Measurements from ENCODE around the gene ARHGAP30. TPM values are rescaled to one million over a fixed set of nuclear protein-coding genes. Genes with fewer than 3 reads are reported as not detected.

Gene ARHGAP30
- total RNA-seq, 1 donor from 2014 or later, result 63.7 TPM

DNA sequence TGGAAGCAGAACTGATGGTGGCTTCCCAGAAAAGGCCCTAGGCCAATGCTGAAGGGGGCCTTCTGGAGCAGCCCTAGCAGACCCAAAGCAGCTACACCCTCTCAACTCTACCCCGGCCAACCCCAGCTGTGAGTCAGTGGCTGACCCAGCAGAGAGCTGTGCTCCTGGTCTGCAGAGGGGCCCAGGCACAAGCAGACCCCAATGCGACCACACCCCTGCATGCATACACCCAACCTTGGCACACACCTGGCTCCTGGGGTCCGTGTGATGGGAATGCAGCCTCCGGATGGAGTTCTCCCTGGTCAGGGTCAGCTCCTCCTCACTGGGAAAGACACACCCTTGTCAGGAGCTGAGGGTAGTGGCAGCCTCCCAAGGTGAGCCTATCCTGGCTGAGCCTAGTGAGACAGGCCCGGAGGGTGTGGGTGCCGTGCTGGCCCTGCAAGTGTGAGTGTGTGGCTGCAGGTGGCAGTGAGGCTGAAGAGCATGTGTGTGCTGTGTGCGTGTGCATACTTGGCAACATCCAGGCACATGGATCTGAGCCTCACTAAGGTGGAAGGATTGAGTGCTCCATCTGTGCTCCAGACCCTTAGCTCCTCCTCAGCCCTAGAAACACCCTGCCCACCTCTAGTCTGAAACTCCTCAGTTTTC is 3.9 kb upstream of the ARHGAP30 start:
- no peak overlapping the region for H3K4me3 ChIP-seq
- peaks cover 10% of the 10 kb centered on the region for H3K36me3 ChIP-seq
- H3K27ac ChIP-seq, result no peak overlapping the region
- no peak for DNase-seq
- H3K9me3 ChIP-seq, result no peaks in the 10 kb centered on the region
- no peaks in the 10 kb centered on the region for H3K27me3 ChIP-seq (ENCODE audit: low read depth)
- H3K4me1 ChIP-seq, result no peaks in the 10 kb centered on the region
- TF ChIP-seq, protein P1, sequence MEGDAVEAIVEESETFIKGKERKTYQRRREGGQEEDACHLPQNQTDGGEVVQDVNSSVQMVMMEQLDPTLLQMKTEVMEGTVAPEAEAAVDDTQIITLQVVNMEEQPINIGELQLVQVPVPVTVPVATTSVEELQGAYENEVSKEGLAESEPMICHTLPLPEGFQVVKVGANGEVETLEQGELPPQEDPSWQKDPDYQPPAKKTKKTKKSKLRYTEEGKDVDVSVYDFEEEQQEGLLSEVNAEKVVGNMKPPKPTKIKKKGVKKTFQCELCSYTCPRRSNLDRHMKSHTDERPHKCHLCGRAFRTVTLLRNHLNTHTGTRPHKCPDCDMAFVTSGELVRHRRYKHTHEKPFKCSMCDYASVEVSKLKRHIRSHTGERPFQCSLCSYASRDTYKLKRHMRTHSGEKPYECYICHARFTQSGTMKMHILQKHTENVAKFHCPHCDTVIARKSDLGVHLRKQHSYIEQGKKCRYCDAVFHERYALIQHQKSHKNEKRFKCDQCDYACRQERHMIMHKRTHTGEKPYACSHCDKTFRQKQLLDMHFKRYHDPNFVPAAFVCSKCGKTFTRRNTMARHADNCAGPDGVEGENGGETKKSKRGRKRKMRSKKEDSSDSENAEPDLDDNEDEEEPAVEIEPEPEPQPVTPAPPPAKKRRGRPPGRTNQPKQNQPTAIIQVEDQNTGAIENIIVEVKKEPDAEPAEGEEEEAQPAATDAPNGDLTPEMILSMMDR (IDR thresholded peaks at IDR 0.05), result no peak
- no peak for ATAC-seq
- intact Hi-C loops (cut with DNase I), result no loop called here

DNA sequence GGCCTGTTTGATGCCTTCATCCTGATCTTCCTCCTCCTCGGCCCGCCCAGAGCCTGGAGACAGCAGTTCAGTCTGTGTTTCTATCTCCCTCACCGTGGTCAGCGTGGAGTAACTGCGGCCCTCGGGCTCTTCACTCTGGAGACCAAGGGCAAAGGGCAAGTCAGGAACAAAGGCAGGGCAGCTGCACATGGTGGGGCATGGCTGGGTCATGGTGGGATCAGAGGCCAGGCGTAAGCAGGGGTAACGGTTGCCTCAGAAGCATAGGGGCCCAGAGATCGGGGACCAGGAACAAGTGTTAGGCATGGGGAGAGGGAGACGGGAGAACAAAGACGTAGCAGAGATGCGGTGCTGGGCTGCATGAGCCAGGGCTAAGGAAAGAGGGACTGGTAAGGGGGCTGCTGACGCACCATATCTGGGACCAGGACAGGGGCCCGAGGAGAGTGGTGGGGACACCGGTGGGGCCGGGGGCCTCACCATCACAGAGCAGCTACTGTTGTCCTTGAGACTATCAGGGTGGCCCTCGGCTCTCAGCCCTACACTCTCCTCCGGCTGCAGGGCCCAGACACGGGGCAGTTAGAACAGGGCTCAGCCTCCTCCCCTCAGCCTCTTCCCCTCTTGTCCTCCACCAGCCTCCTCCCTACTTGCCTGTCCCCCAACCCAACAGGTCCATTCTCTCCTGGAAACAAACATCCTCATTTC is 3.2 kb upstream of the ARHGAP30 start:
- DNase-seq, result no peak

DNA sequence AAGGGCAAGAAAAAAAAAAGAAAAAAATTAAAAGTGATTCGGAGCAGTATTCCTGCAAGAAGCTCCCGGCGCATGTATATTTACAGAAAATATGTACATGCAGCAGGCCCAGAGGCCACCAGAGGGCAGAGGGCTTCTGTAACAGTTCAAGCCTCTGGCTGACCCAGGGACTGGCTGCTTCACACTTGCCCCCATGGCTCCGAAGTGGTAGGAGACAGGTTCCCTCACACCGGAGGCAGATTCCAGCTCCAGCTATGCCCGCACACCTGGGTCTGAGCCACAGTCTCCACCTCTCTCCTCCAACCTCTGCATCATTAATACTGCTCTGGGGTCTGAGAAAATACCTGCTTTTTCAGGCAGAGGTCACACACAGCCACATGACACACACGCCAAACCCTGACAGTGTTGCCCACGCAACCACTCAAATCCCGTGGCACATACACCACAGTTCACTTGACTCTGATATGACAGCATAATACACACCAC is 2.2 kb upstream of the ARHGAP30 start:
- intact Hi-C loops (cut with DNase I), result no loop called here
- Histone ChIP-seq H3K4me3 (no peak overlapping the region), H3K27me3 (ENCODE audit: low read depth) (no peaks in the 10 kb centered on the region), H3K36me3 (peaks cover 6% of the 10 kb centered on the region), H3K27ac (no peak overlapping the region), H3K9me3 (no peaks in the 10 kb centered on the region), H3K4me1 (peaks cover 7% of the 10 kb centered on the region)
- TF ChIP-seq, protein P1 (IDR thresholded peaks at IDR 0.05), result peak; percentile 65
- ATAC-seq (peak; percentile 35 to 68), DNase-seq (peak; percentile 86)

More for the DNA sequence above, 3.2 kb upstream of the ARHGAP30 start:
- Histone ChIP-seq H3K36me3 (peaks cover 10% of the 10 kb centered on the region), H3K4me1 (no peaks in the 10 kb centered on the region), H3K27ac (no peak overlapping the region), H3K4me3 (no peak overlapping the region), H3K27me3 (ENCODE audit: low read depth) (no peaks in the 10 kb centered on the region), H3K9me3 (no peaks in the 10 kb centered on the region)
- intact Hi-C loops (cut with DNase I), result no loop called here
- TF ChIP-seq, protein P1 (IDR thresholded peaks at IDR 0.05), result no peak
- no peak for ATAC-seq

DNA sequence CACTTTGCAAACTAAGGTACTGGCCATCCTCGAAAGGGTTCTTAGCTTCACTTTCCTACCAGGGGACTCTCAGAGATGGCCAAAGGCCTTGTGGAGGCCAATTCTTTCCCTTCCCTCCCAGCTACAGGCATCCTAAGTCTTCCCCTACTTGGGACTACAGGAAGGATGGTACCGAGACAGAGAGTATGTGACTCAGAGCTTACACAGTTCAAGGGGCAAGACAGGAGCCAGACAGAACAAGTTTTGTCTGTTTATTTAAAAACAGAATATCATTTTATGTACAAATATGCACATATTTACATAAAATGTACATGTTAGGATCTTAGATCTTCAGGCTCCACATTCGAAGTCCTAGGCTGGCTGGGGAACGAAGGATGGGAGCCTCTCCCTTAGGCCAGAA is 1.1 kb upstream of the ARHGAP30 start:
- H3K9me3 ChIP-seq, result no peaks in the 10 kb centered on the region
- no peak overlapping the region for H3K4me3 ChIP-seq
- peaks cover 17% of the 10 kb centered on the region for H3K4me1 ChIP-seq
- no peaks in the 10 kb centered on the region for H3K36me3 ChIP-seq
- peak overlapping the region; percentile 90 for H3K27ac ChIP-seq
- intact Hi-C loops (cut with DNase I), result no loop called here
- TF ChIP-seq, protein P1 (IDR thresholded peaks at IDR 0.05), result no peak
- no peak for ATAC-seq
- no peaks in the 10 kb centered on the region for H3K27me3 ChIP-seq (ENCODE audit: low read depth)
- DNase-seq, result no peak

DNA sequence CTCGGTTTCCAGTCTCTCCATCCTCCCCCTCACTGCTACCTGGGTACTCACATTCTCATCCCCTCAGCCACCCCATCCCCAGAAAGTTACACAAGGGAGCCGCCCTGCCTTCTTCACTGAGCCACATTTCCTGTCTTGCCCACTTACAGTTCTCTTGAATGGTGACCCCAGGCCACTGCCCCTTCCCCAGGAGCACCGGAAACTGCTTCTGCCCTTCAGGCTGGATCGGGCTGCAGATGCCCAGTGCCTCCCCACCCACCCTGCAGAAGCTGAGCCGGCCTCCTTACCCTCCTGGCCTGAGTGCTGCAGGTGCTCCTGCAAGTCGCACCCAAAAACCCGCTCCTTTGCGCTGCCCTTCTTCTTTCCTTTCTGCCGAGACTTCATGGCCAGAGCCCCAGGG is 450 bp downstream of the ARHGAP30 start:
- Histone ChIP-seq H3K27me3 (ENCODE audit: low read depth) (no peaks in the 10 kb centered on the region), H3K9me3 (no peaks in the 10 kb centered on the region), H3K27ac (peak overlapping the region; percentile 90), H3K36me3 (no peaks in the 10 kb centered on the region), H3K4me3 (peak overlapping the region; percentile 59), H3K4me1 (peaks cover 17% of the 10 kb centered on the region)
- intact Hi-C loops (cut with DNase I), result no loop called here
- peak in 1 of 2 donors; percentile 1 for ATAC-seq
- DNase-seq, result no peak
- TF ChIP-seq, protein P1 (IDR thresholded peaks at IDR 0.05), result no peak

Measured in lower lobe of right lung (tissue), 2 donors.